ENCODE measurements around the gene BAHCC1. TPM values are rescaled to one million over a fixed set of nuclear protein-coding genes. Genes with fewer than 3 reads are reported as not detected.

BAHCC1 gene
- total RNA-seq, 1 experiment from 2014 or later = 3.1 TPM

DNA sequence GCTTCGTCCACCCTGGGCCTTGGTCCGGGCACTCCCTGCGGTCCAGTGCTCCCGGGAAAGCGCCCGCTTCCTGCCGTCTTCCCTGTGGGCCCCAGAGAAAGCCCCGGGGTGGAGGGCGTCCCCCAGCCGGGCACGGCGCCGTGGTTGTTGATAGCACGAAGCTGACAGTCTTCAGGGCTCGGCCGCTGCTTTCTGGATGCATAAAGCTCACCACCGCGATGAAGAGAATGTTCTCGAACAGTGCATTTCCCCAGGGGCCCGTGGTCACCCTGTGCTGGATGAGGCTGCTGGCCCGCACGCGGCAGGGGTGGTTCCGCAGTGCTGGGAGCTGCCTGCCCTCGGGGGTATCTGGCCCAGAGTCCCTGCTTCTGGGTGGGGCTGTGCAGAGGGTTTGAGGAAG, 53.2 kb downstream of the BAHCC1 start:
- no peak overlapping the region for H2BK12ac ChIP-seq (ENCODE audit: insufficient read length, low read depth, low read length)
- Mint-ChIP-seq H3K27me3 (ENCODE audit: low read depth) (no peaks in the 10 kb centered on the region; the same call in none of the 2 replicates), H3K9me3 (no peaks in the 10 kb centered on the region), H3K36me3 (ENCODE audit: insufficient read depth in 1 of 3, low read depth in 3 of 3) (no peaks in the 10 kb centered on the region), H3K4me3 (no peak overlapping the region), H3K27ac (no peak overlapping the region), H3K4me1 (peaks cover 2 to 3% of the 10 kb centered on the region in 2 experiments; a peak in 2 of 4 replicates)
- H3K4me2 ChIP-seq (ENCODE audit: insufficient read depth, insufficient read length, low read length) = no peak overlapping the region
- no peak overlapping the region for H3K9ac ChIP-seq (ENCODE audit: extremely low read depth, insufficient read length, low read length)
- no peaks in the 10 kb centered on the region for H3K79me1 ChIP-seq (ENCODE audit: insufficient read depth, low read depth, low read length, poor library complexity, severe bottlenecking)
- H3K9me3 ChIP-seq (ENCODE audit: control insufficient read depth, low read depth, low read length) = no peaks in the 10 kb centered on the region
- H2BK5ac ChIP-seq (ENCODE audit: insufficient read length, low read length) = no peak overlapping the region
- H3K23ac ChIP-seq (ENCODE audit: insufficient read length, low read depth, low read length) = no peak overlapping the region
- H4K5ac ChIP-seq (ENCODE audit: insufficient read length, low read depth, low read length) = no peak overlapping the region
- H3K23me2 ChIP-seq (ENCODE audit: insufficient read length, low read depth, low read length, poor library complexity, severe bottlenecking) = no peaks in the 10 kb centered on the region
- DNase-seq = no peak
- no peak overlapping the region for H3T11ph ChIP-seq (ENCODE audit: low read length)
- H2BK15ac ChIP-seq (ENCODE audit: low read depth, low read length) = no peak overlapping the region
- H3K56ac ChIP-seq (ENCODE audit: insufficient read length, low read depth, low read length) = no peak overlapping the region
- TF ChIP-seq, protein P1, sequence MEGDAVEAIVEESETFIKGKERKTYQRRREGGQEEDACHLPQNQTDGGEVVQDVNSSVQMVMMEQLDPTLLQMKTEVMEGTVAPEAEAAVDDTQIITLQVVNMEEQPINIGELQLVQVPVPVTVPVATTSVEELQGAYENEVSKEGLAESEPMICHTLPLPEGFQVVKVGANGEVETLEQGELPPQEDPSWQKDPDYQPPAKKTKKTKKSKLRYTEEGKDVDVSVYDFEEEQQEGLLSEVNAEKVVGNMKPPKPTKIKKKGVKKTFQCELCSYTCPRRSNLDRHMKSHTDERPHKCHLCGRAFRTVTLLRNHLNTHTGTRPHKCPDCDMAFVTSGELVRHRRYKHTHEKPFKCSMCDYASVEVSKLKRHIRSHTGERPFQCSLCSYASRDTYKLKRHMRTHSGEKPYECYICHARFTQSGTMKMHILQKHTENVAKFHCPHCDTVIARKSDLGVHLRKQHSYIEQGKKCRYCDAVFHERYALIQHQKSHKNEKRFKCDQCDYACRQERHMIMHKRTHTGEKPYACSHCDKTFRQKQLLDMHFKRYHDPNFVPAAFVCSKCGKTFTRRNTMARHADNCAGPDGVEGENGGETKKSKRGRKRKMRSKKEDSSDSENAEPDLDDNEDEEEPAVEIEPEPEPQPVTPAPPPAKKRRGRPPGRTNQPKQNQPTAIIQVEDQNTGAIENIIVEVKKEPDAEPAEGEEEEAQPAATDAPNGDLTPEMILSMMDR (conservative IDR thresholded peaks at IDR 0.05) = no peak
- H3K4me1 ChIP-seq (ENCODE audit: insufficient read depth, low read length) = no peaks in the 10 kb centered on the region
- H3K27me3 ChIP-seq (ENCODE audit: insufficient read depth, low read length) = no peaks in the 10 kb centered on the region
- H4K20me1 ChIP-seq (ENCODE audit: control insufficient read depth, insufficient read depth, insufficient read length) = no peaks in the 10 kb centered on the region
- H2BK20ac ChIP-seq (ENCODE audit: low read depth, low read length, poor library complexity, severe bottlenecking) = no peak overlapping the region
- H3K18ac ChIP-seq (ENCODE audit: insufficient read length, low read depth, low read length) = no peak overlapping the region
- WGBS (ENCODE audit: extremely low coverage, insufficient read length, low lambda C conversion rate) = no CpG with 5 or more reads among the region's 25 CpGs
- no peak overlapping the region for H4K8ac ChIP-seq (replicated peaks; ENCODE audit: insufficient read length, low read depth, low read length)
- H2AFZ ChIP-seq (ENCODE audit: low read length) = no peak overlapping the region
- H2AK5ac ChIP-seq (ENCODE audit: insufficient read length, low read length) = no peak overlapping the region
- H3K14ac ChIP-seq (ENCODE audit: insufficient read depth, low read length) = no peak overlapping the region
- H2BK120ac ChIP-seq (ENCODE audit: low read depth, low read length, poor library complexity, severe bottlenecking) = no peak overlapping the region
- no peak overlapping the region for H3K27ac ChIP-seq (ENCODE audit: insufficient read length, low read depth, low read length)
- H3K79me2 ChIP-seq (ENCODE audit: insufficient read depth, low read length) = no peaks in the 10 kb centered on the region
- H3K4ac ChIP-seq (ENCODE audit: low read depth, low read length) = no peak overlapping the region
- H4K91ac ChIP-seq (ENCODE audit: insufficient read length, low read depth, low read length) = no peak overlapping the region
